ENCODE results near the gene LGR5.

LGR5 gene

DNA sequence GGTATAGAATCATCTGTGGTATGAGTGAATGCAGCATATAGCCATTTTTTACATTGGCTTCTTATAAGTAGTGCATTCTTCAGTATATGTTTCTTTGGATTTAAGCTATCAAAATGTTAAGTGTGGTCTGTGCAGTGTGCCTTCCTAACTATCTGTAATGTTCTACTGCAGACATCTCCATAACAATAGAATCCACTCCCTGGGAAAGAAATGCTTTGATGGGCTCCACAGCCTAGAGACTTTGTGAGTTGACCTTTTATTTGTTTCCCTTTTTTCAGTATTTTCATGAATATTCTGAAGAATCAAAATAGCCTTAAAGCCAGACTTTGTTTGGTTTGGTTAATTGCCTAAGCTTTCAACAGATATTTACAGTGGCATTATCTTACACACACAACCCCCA is 116.8 kb downstream of the LGR5 start:
- Histone ChIP-seq H3K4me2 (ENCODE audit: low read length) (no peak overlapping the region), H3K9ac (ENCODE audit: low read length) (no peak overlapping the region), H3K4me1 (ENCODE audit: low read length) (no peaks in the 10 kb centered on the region), H3K36me3 (replicated peaks; ENCODE audit: low read depth, low read length) (no peaks in the 10 kb centered on the region), H3K4me3 (ENCODE audit: low read length) (no peak overlapping the region), H3K27me3 (ENCODE audit: low read depth, low read length) (no peaks in the 10 kb centered on the region; the same call in 1 of the 2 replicates), H2AFZ (ENCODE audit: low read depth, low read length) (no peak overlapping the region), H4K20me1 (ENCODE audit: insufficient read depth, low read length) (no peaks in the 10 kb centered on the region), H3K79me2 (ENCODE audit: low read length) (no peaks in the 10 kb centered on the region), H3K9me3 (ENCODE audit: insufficient read depth, low read length) (no peaks in the 10 kb centered on the region), H3K27ac (ENCODE audit: low read length) (no peak overlapping the region)
- TF ChIP-seq EZH2phosphoT487 (IDR thresholded peaks at IDR 0.05; ENCODE audit: low read depth): no peak
- TF ChIP-seq, protein P1, sequence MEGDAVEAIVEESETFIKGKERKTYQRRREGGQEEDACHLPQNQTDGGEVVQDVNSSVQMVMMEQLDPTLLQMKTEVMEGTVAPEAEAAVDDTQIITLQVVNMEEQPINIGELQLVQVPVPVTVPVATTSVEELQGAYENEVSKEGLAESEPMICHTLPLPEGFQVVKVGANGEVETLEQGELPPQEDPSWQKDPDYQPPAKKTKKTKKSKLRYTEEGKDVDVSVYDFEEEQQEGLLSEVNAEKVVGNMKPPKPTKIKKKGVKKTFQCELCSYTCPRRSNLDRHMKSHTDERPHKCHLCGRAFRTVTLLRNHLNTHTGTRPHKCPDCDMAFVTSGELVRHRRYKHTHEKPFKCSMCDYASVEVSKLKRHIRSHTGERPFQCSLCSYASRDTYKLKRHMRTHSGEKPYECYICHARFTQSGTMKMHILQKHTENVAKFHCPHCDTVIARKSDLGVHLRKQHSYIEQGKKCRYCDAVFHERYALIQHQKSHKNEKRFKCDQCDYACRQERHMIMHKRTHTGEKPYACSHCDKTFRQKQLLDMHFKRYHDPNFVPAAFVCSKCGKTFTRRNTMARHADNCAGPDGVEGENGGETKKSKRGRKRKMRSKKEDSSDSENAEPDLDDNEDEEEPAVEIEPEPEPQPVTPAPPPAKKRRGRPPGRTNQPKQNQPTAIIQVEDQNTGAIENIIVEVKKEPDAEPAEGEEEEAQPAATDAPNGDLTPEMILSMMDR (IDR thresholded peaks at IDR 0.05; ENCODE audit: low read depth, low read length): no peak

DNA sequence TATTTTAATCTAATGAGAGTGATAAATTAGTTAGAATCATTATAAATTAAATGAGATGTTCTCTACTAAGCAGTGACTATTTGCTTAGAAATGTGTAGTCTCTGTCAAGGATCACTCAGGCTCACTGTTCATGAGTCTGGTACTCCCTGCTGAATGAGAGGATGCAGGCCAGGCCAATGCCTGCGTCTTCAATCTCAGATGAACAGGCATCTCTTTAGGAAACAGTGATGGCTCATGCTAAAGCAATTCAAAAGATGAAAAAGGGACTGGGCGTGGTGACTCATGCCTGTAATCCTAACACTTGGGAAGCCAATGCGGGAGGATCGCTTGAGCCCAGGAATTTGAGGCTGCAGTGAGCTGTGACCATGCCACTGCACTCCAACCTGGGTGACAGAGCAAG is 117.3 kb downstream of the LGR5 start:
- H2AFZ ChIP-seq (ENCODE audit: low read depth, low read length): no peak overlapping the region
- H3K36me3 ChIP-seq (replicated peaks; ENCODE audit: low read depth, low read length): no peaks in the 10 kb centered on the region
- H3K9ac ChIP-seq (ENCODE audit: low read length): no peak overlapping the region
- TF ChIP-seq EZH2phosphoT487 (IDR thresholded peaks at IDR 0.05; ENCODE audit: low read depth): no peak
- TF ChIP-seq, protein P1 (IDR thresholded peaks at IDR 0.05; ENCODE audit: low read depth, low read length): no peak
- no peaks in the 10 kb centered on the region for H3K4me1 ChIP-seq (ENCODE audit: low read length)
- H3K9me3 ChIP-seq (ENCODE audit: insufficient read depth, low read length): no peaks in the 10 kb centered on the region
- no peak overlapping the region for H3K4me3 ChIP-seq (ENCODE audit: low read length)
- no peaks in the 10 kb centered on the region for H4K20me1 ChIP-seq (ENCODE audit: insufficient read depth, low read length)
- H3K27me3 ChIP-seq (ENCODE audit: low read depth, low read length): no peaks in the 10 kb centered on the region; the same call in 1 of the 2 replicates
- H3K79me2 ChIP-seq (ENCODE audit: low read length): no peaks in the 10 kb centered on the region
- no peak overlapping the region for H3K27ac ChIP-seq (ENCODE audit: low read length)
- no peak overlapping the region for H3K4me2 ChIP-seq (ENCODE audit: low read length)

DNA sequence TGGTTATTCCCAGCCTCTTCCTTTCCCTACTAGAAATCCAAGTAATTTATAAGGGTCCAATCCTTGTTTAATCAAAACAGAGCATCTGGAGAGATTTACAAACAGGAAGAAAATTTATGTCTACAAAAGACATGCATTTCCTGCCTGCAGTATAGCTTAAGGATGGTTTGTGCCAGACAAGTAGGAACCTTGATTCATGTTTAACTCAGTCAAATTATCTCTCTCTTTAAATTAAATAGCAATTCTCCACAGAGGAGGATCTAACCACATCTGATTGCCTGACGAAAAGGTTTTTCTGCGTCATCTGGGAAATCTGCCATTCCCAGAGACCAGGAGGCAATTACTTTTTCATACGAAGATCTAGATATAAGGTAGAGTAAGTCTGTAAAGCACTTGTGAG is 118.8 kb downstream of the LGR5 start:
- no peaks in the 10 kb centered on the region; the same call in 1 of the 2 replicates for H3K27me3 ChIP-seq (ENCODE audit: low read depth, low read length)
- H4K20me1 ChIP-seq (ENCODE audit: insufficient read depth, low read length): no peaks in the 10 kb centered on the region
- no peak overlapping the region for H2AFZ ChIP-seq (ENCODE audit: low read depth, low read length)
- TF ChIP-seq, protein P1 (IDR thresholded peaks at IDR 0.05; ENCODE audit: low read depth, low read length): no peak
- no peak for TF ChIP-seq EZH2phosphoT487 (IDR thresholded peaks at IDR 0.05; ENCODE audit: low read depth)
- no peak overlapping the region for H3K27ac ChIP-seq (ENCODE audit: low read length)
- H3K36me3 ChIP-seq (replicated peaks; ENCODE audit: low read depth, low read length): no peaks in the 10 kb centered on the region
- no peak overlapping the region for H3K4me2 ChIP-seq (ENCODE audit: low read length)
- no peak overlapping the region for H3K4me3 ChIP-seq (ENCODE audit: low read length)
- H3K9ac ChIP-seq (ENCODE audit: low read length): no peak overlapping the region
- no peaks in the 10 kb centered on the region for H3K79me2 ChIP-seq (ENCODE audit: low read length)
- no peaks in the 10 kb centered on the region for H3K9me3 ChIP-seq (ENCODE audit: insufficient read depth, low read length)
- no peaks in the 10 kb centered on the region for H3K4me1 ChIP-seq (ENCODE audit: low read length)

DNA sequence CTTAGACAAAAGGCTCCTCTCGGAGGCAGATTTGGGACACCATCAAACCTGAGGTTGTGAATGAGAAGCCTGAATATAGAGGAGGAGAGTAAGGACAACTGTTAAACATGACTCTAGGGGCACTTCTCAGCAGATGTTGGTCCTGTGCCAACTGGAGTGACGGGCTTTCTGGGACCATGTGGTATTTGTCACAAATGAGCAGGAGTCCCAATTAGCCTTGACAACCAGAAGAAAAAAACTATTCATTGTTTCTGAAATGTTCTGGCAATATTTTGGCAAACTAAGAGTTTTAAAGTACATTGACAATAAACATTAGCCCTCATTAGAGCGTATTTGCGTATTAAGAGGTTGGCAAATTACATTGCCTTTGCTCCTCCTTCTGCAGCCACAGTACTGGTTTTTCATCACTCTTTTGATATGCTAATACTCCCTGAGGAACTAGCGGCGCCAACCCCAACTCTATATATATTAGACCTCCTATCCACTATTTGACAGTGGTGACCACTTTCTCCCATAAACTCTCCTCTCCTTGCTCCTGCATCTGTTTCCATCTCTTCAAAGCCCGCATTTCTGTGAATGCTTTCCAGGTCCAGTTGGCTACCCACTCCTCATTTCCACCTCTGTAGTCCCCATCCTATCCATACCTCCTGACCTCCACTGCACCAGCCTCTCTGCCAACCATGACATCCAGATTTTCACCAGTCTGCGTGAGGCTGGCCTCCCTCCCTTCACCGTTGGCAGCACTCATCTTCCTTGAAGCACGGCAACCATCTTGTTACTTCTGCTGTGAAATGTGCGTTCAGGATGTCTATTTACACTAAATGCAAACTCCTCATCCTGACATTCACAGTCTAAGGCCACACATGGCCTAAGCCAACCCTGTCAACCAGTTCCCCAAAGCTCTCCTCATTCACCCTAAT is 123.3 kb downstream of the LGR5 start:
- no peak for TF ChIP-seq EZH2phosphoT487 (IDR thresholded peaks at IDR 0.05; ENCODE audit: low read depth)
- TF ChIP-seq, protein P1 (IDR thresholded peaks at IDR 0.05; ENCODE audit: low read depth, low read length): no peak

More for the DNA sequence above, 123.3 kb downstream of the LGR5 start:
- H3K36me3 ChIP-seq (replicated peaks; ENCODE audit: low read depth, low read length): no peaks in the 10 kb centered on the region
- H3K4me2 ChIP-seq (ENCODE audit: low read length): no peak overlapping the region
- H3K27me3 ChIP-seq (ENCODE audit: low read depth, low read length): no peaks in the 10 kb centered on the region; the same call in 1 of the 2 replicates
- H3K4me1 ChIP-seq (ENCODE audit: low read length): no peaks in the 10 kb centered on the region
- H3K27ac ChIP-seq (ENCODE audit: low read length): no peak overlapping the region
- H3K9me3 ChIP-seq (ENCODE audit: insufficient read depth, low read length): no peaks in the 10 kb centered on the region
- H4K20me1 ChIP-seq (ENCODE audit: insufficient read depth, low read length): no peaks in the 10 kb centered on the region
- no peak overlapping the region for H2AFZ ChIP-seq (ENCODE audit: low read depth, low read length)
- no peak overlapping the region for H3K9ac ChIP-seq (ENCODE audit: low read length)
- no peak overlapping the region for H3K4me3 ChIP-seq (ENCODE audit: low read length)
- no peaks in the 10 kb centered on the region for H3K79me2 ChIP-seq (ENCODE audit: low read length)

Measured in OCI-LY3 (cell line).